SK-N-SH (cell line): ENCODE data around the gene INPP5A.

ENCODE experiments used
- CHD2 ChIP-seq: fragments of 150-350 bp; IDR thresholded peaks from 2 replicates; pipeline ENCODE4 v1.6.1; 2018; ENCODE audit warnings: low read length; ENCODE audit not compliant: partially characterized antibody
- CTCF ChIP-seq: fragments of 200-600 bp; sonication (generic); IDR thresholded peaks from 2 replicates; pipeline ENCODE4 v1.6.1; 2017; ENCODE audit warnings: antibody characterized with exemption, mild to moderate bottlenecking, moderate library complexity
- EP300 ChIP-seq, 2 experiments: IDR thresholded peaks; 2 replicates each; pipeline versions ENCODE4 v1.4.0 to v1.6.1; 2012; ENCODE audit warnings: borderline replicate concordance in 1 of 2, low read depth in 1 of 2, low read length in 1 of 2
- EZH2phosphoT487 ChIP-seq: fragments of 200-600 bp; sonication (generic); IDR thresholded peaks from 2 replicates; pipeline ENCODE4 v1.6.1; 2017; ENCODE audit warnings: low read depth, mixed run types, mild to moderate bottlenecking, antibody characterized with exemption, moderate library complexity, borderline replicate concordance
- GATA2 ChIP-seq: sonication (generic); formaldehyde crosslinking; IDR thresholded peaks from 2 replicates; pipeline ENCODE4 v1.5.0; 2020; ENCODE audit warnings: mild to moderate bottlenecking, missing genetic modification reagents
- POLR2AphosphoS5 ChIP-seq: IDR thresholded peaks from 2 replicates; pipeline ENCODE4 v1.6.1; 2012; ENCODE audit warnings: low read depth, low read length
- RAD21 ChIP-seq: IDR thresholded peaks from 2 replicates; pipeline ENCODE4 v1.6.1; 2012; ENCODE audit warnings: mild to moderate bottlenecking, low read length
- REST ChIP-seq: IDR thresholded peaks from 2 replicates; pipeline ENCODE4 v1.6.1; 2012; ENCODE audit warnings: mild to moderate bottlenecking, low read depth, low read length, moderate library complexity
- RXRA ChIP-seq: IDR thresholded peaks from 2 replicates; pipeline ENCODE4 v1.4.0; 2012; ENCODE audit warnings: low read depth, mild to moderate bottlenecking, borderline replicate concordance
- YY1 ChIP-seq: IDR thresholded peaks from 2 replicates; pipeline ENCODE4 v1.4.0; 2012; ENCODE audit warnings: low read depth, mild to moderate bottlenecking
- TF ChIP-seq, protein P1 (sequence below): IDR thresholded peaks from 2 replicates; pipeline ENCODE4 v1.4.0; 2012; ENCODE audit warnings: low read depth, borderline replicate concordance

DNA sequence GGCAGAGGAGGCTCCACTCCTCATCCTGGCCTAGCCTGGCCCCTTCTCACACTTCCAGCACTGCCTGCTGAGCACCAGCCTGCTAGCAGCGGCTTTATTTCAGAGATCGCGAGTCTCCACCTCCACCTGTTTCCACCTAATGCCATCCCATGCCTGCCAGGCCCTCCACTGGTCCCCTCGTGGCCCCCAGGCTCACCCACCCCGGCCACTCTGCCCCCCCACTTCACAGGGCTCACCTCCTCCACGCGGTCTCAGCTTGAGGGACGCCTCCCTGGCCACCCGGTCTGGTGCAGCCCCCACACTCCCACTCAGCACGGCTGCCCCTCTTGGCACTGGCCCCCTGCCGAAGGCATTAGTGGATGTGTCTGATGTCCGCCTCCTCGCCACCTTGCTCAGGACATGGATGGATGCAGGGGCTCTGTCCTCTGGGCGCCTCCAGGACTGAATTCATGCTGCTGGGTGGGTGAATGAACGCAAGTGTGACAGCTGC is 252.1 kb downstream of the INPP5A start:
- TF ChIP-seq EZH2phosphoT487 (no peak), CTCF (no peak), GATA2 (CRISPR knock-in tag) (no peak), REST (no peak), EP300 (IDR thresholded peaks at IDR 0.05; ENCODE audit: borderline replicate concordance in 1 of 2, low read depth in 1 of 2, low read length in 1 of 2) (no peak), POLR2AphosphoS5 (no peak), CHD2 (no peak), RAD21 (no peak), RXRA (no peak), YY1 (no peak)
- TF ChIP-seq, protein P1, sequence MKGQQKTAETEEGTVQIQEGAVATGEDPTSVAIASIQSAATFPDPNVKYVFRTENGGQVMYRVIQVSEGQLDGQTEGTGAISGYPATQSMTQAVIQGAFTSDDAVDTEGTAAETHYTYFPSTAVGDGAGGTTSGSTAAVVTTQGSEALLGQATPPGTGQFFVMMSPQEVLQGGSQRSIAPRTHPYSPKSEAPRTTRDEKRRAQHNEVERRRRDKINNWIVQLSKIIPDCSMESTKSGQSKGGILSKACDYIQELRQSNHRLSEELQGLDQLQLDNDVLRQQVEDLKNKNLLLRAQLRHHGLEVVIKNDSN, result no peak
